Retinal pigment epithelial cell (primary cell): ENCODE measurements around the gene RFTN1.

ENCODE experiments used
- DNase-seq: peaks from one replicate; pipeline ENCODE4 v3.0.0-alpha.2; 2010; ENCODE audit warnings: low read depth
- H3K4me3 ChIP-seq: 2 replicates; pipeline ENCODE4 v1.5.1; 2011; ENCODE audit warnings: mild to moderate bottlenecking, low read length, control low read depth, moderate library complexity
- CTCF ChIP-seq: conservative IDR thresholded peaks from 2 replicates; pipeline ENCODE4 v1.5.1; 2011; ENCODE audit warnings: low read depth, low read length, control low read depth, inconsistent platforms

RFTN1 gene

GRCh38 chr3:16513141-16514020, at the start of gene RFTN1:
RFTN1 (minus strand) TSS chr3:16513699; CDS start chr3:16493869, 19,830 bp downstream.
- DNase-seq: no peak
- no peak for TF ChIP-seq CTCF

GRCh38 chr3:16559653-16560365, 46.3 kb upstream of the RFTN1 start:
- H3K4me3 ChIP-seq: no peak overlapping the region
- TF ChIP-seq CTCF: no peak

More at GRCh38 chr3:16513141-16514020, at the start of gene RFTN1:
- peak within 1 kb of the TSS; percentile 96 for H3K4me3 ChIP-seq

GRCh38 chr3:16554126-16554525, 40.6 kb upstream of the RFTN1 start:
- H3K4me3 ChIP-seq: no peak overlapping the region

More at GRCh38 chr3:16559653-16560365, 46.3 kb upstream of the RFTN1 start:
- no peak for DNase-seq

GRCh38 chr3:16552757-16553156, 39.3 kb upstream of the RFTN1 start:
- no peak for TF ChIP-seq CTCF
- H3K4me3 ChIP-seq: no peak overlapping the region
- no peak for DNase-seq

More at GRCh38 chr3:16554126-16554525, 40.6 kb upstream of the RFTN1 start:
- no peak for TF ChIP-seq CTCF
- no peak for DNase-seq

GRCh38 chr3:16551342-16551976, 38.0 kb upstream of the RFTN1 start:
- no peak for DNase-seq
- no peak for TF ChIP-seq CTCF
- no peak overlapping the region for H3K4me3 ChIP-seq

GRCh38 chr3:16550676-16551341, 37.3 kb upstream of the RFTN1 start:
- DNase-seq: peak; percentile 37
- peak; percentile 83 for TF ChIP-seq CTCF
- no peak overlapping the region for H3K4me3 ChIP-seq
